Endodermal cell (in vitro differentiated cells): Measurements from ENCODE around the gene RPS6KA2. TPM values are rescaled to one million over a fixed set of nuclear protein-coding genes. Genes with fewer than 3 reads are reported as not detected.

Experiments used
- DNase-seq: peaks from one replicate; pipeline ENCODE4 v3.0.0-alpha.2; 2017
- H3K27ac ChIP-seq: 2 replicates; pipeline ENCODE4 v1.5.1; 2013; ENCODE audit warnings: mild to moderate bottlenecking, low read depth, low read length, moderate library complexity
- H3K27me3 ChIP-seq: 2 replicates; pipeline ENCODE4 v1.6.1; 2013; ENCODE audit warnings: mild to moderate bottlenecking, low read length, moderate library complexity; ENCODE audit not compliant: insufficient read depth, control insufficient read depth, poor library complexity, severe bottlenecking
- H3K36me3 ChIP-seq: 2 replicates; pipeline ENCODE4 v1.7.0; 2013; ENCODE audit warnings: mild to moderate bottlenecking, low read length, moderate library complexity; ENCODE audit not compliant: control insufficient read depth, insufficient read depth
- H3K4me1 ChIP-seq: one replicate; pipeline ENCODE4 v1.7.0; 2013; ENCODE audit warnings: low read length; ENCODE audit not compliant: control insufficient read depth, insufficient read depth
- H3K4me3 ChIP-seq: 2 replicates; pipeline ENCODE4 v1.5.1; 2013; ENCODE audit warnings: mild to moderate bottlenecking, low read length, moderate library complexity
- H3K9ac ChIP-seq: 2 replicates; pipeline ENCODE4 v1.6.1; 2013; ENCODE audit warnings: mild to moderate bottlenecking, low read length, moderate library complexity; ENCODE audit not compliant: poor library complexity, severe bottlenecking; ENCODE audit errors: extremely low read depth
- H3K9me3 ChIP-seq: 2 replicates; pipeline ENCODE4 v1.6.1; 2013; ENCODE audit warnings: mild to moderate bottlenecking, low read length, moderate library complexity; ENCODE audit not compliant: control insufficient read depth
- H3K27ac Mint-ChIP-seq: 2 replicates; pipeline ENCODE4 v1.8.0; 2020; ENCODE audit warnings: mixed read lengths
- H3K27me3 Mint-ChIP-seq: 2 replicates; pipeline ENCODE4 v1.8.0; 2021; ENCODE audit warnings: mild to moderate bottlenecking, mixed read lengths; ENCODE audit not compliant: insufficient read depth
- H3K36me3 Mint-ChIP-seq: 2 replicates; pipeline ENCODE4 v1.8.0; 2020; ENCODE audit warnings: low read depth, mixed read lengths
- H3K4me1 Mint-ChIP-seq: 2 replicates; pipeline ENCODE4 v1.8.0; 2020; ENCODE audit warnings: mixed read lengths
- H3K4me3 Mint-ChIP-seq: 2 replicates; pipeline ENCODE4 v1.8.0; 2020; ENCODE audit warnings: mild to moderate bottlenecking, moderate library complexity, mixed read lengths
- H3K9me3 Mint-ChIP-seq: 2 replicates; pipeline ENCODE4 v1.8.0; 2020; ENCODE audit warnings: mild to moderate bottlenecking, mixed read lengths
- CTCF ChIP-seq: fragments of 200-600 bp; sonication (generic); conservative IDR thresholded peaks from 2 replicates; pipeline ENCODE4 v1.5.0; 2021; ENCODE audit warnings: antibody characterized with exemption, mild to moderate bottlenecking
- WGBS, 2 experiments: methylation state at CpG; one replicate each; pipeline versions ENCODE4 v1.1.5 to v1.1.7; 2013; ENCODE audit warnings: missing lambda C conversion rate in 2 of 2, mixed read lengths in 1 of 2; ENCODE audit not compliant: insufficient coverage in 1 of 2, insufficient read length in 1 of 2; 5-methylcytosine and 5-hydroxymethylcytosine counted together
- total RNA-seq, 2 donors: library from RNA; stranded (reverse); fragmentation: NEBNext Ultra II Directional in 1 of 2; extraction: Animal tissue kit (Norgen Biotek cat#: 25700) in 1 of 2; gene quantifications; 2 replicates in 1 of 2; 3 replicates in 1 of 2; pipeline ENCODE4 v1.2.1, GENCODE V29; 2021

Gene RPS6KA2
- total RNA-seq, 2 donors from 2014 or later = 17.9 to 23.9 TPM

GRCh38 chr6:166444446-166444845 lies 182.6 kb downstream of the RPS6KA2 start:
- peaks cover 6% of the 10 kb centered on the region for H3K9me3 ChIP-seq
- WGBS, 2 experiments = 92 to 94% methylated on average over 4 to 15 of the region's 15 CpGs
- DNase-seq = no peak
- Mint-ChIP-seq H3K27ac (no peak overlapping the region), H3K27me3 (no peaks in the 10 kb centered on the region), H3K4me3 (no peak overlapping the region), H3K4me1 (peaks cover 6% of the 10 kb centered on the region), H3K36me3 (peaks cover 33% of the 10 kb centered on the region), H3K9me3 (no peaks in the 10 kb centered on the region)
- no peak overlapping the region for H3K4me3 ChIP-seq
- TF ChIP-seq CTCF = no peak
- no peak overlapping the region for H3K27ac ChIP-seq
- H3K36me3 ChIP-seq = peaks cover 17% of the 10 kb centered on the region
- peaks cover 21% of the 10 kb centered on the region for H3K4me1 ChIP-seq
- no peaks in the 10 kb centered on the region for H3K27me3 ChIP-seq
- no peak overlapping the region for H3K9ac ChIP-seq

GRCh38 chr6:166443166-166443565 lies 183.9 kb downstream of the RPS6KA2 start:
- peak; percentile 45 for TF ChIP-seq CTCF
- Mint-ChIP-seq H3K9me3 (no peaks in the 10 kb centered on the region), H3K4me3 (no peak overlapping the region), H3K27ac (no peak overlapping the region), H3K4me1 (peaks cover 6% of the 10 kb centered on the region), H3K36me3 (peaks cover 23% of the 10 kb centered on the region), H3K27me3 (no peaks in the 10 kb centered on the region)
- 86% methylated on average over 5 to 8 of the region's 8 CpGs for WGBS, 2 experiments
- H3K9ac ChIP-seq = no peak overlapping the region
- H3K9me3 ChIP-seq = peaks cover 6% of the 10 kb centered on the region
- H3K4me1 ChIP-seq = peaks cover 21% of the 10 kb centered on the region
- no peaks in the 10 kb centered on the region for H3K27me3 ChIP-seq
- no peak for DNase-seq
- no peak overlapping the region for H3K27ac ChIP-seq
- no peak overlapping the region for H3K4me3 ChIP-seq
- H3K36me3 ChIP-seq = peaks cover 11% of the 10 kb centered on the region

GRCh38 chr6:166442131-166442685 lies 184.8 kb downstream of the RPS6KA2 start:
- DNase-seq = no peak
- TF ChIP-seq CTCF = no peak
- Mint-ChIP-seq H3K27me3 (no peaks in the 10 kb centered on the region), H3K27ac (no peak overlapping the region), H3K9me3 (no peaks in the 10 kb centered on the region), H3K36me3 (peaks cover 24% of the 10 kb centered on the region), H3K4me3 (no peak overlapping the region), H3K4me1 (peaks cover 6% of the 10 kb centered on the region)
- no peak overlapping the region for H3K9ac ChIP-seq
- no peak overlapping the region for H3K4me3 ChIP-seq
- peaks cover 3% of the 10 kb centered on the region for H3K36me3 ChIP-seq
- H3K27ac ChIP-seq = no peak overlapping the region
- peaks cover 21% of the 10 kb centered on the region for H3K4me1 ChIP-seq
- peaks cover 6% of the 10 kb centered on the region for H3K9me3 ChIP-seq
- H3K27me3 ChIP-seq = no peaks in the 10 kb centered on the region
- WGBS, 2 experiments = 92 to 96% methylated on average over 15 to 18 of the region's 18 CpGs
